ENCODE measurements around the gene TCEAL4. TPM values are rescaled to one million over a fixed set of nuclear protein-coding genes. Genes with fewer than 3 reads are reported as not detected.

The TCEAL4 gene
- total and polyA plus RNA-seq, 2 experiments from 2014 or later: 65.9 to 127 TPM

- TF ChIP-seq CTCF (IDR thresholded peaks at IDR 0.05; ENCODE audit: low read depth, low read length): no peak
- Histone ChIP-seq H3K9me3 (ENCODE audit: low read depth) (no peaks in the 10 kb centered on the region), H3K27ac (no peak overlapping the region), H3K4me1 (ENCODE audit: low read depth) (peaks cover 16% of the 10 kb centered on the region), H3K36me3 (no peaks in the 10 kb centered on the region), H3K27me3 (no peaks in the 10 kb centered on the region), H3K4me3 (no peak overlapping the region)
- DNase-seq (ENCODE audit: low read depth in 1 of 2, low spot score in 1 of 2): no peak
These were observed 41.5 kb downstream of the TCEAL4 start for GRCh38 chrX:103626855-103627254.

- H3K27me3 ChIP-seq: no peaks in the 10 kb centered on the region
- H3K27ac ChIP-seq: peak within 1 kb of the TSS; percentile 89
- peak within 1 kb of the TSS; percentile 73 for H3K4me3 ChIP-seq
These were observed 43.3 kb downstream of the TCEAL4 start, which contains the start of gene TCEAL1 for GRCh38 chrX:103628386-103629317. TSS of gene TCEAL1 (plus strand) at chrX:103628975. CDS start at chrX:103629917, 942 bp downstream.

GRCh38 chrX:103629318-103630170 lies 44.2 kb downstream of the TCEAL4 start:
- no peaks in the 10 kb centered on the region for H3K27me3 ChIP-seq
- no peaks in the 10 kb centered on the region for H3K36me3 ChIP-seq
- H3K9me3 ChIP-seq (ENCODE audit: low read depth): no peaks in the 10 kb centered on the region
- DNase-seq (ENCODE audit: low read depth in 1 of 2, low spot score in 1 of 2): peak; percentile 74 to 88
- H3K4me1 ChIP-seq (ENCODE audit: low read depth): peaks cover 10% of the 10 kb centered on the region
- peak overlapping the region; percentile 73 for H3K4me3 ChIP-seq
- peak; percentile 60 for TF ChIP-seq CTCF (IDR thresholded peaks at IDR 0.05; ENCODE audit: low read depth, low read length)
- H3K27ac ChIP-seq: peak overlapping the region; percentile 89

More at GRCh38 chrX:103628386-103629317, 43.3 kb downstream of the TCEAL4 start, which contains the start of gene TCEAL1:
- H3K9me3 ChIP-seq (ENCODE audit: low read depth): no peaks in the 10 kb centered on the region
- TF ChIP-seq CTCF (IDR thresholded peaks at IDR 0.05; ENCODE audit: low read depth, low read length): no peak
- H3K4me1 ChIP-seq (ENCODE audit: low read depth): peaks cover 15% of the 10 kb centered on the region
- no peaks in the 10 kb centered on the region for H3K36me3 ChIP-seq
- DNase-seq (ENCODE audit: low read depth in 1 of 2, low spot score in 1 of 2): peak; percentile 37 to 82

- peaks cover 10% of the 10 kb centered on the region for H3K4me1 ChIP-seq (ENCODE audit: low read depth)
- H3K4me3 ChIP-seq: peak overlapping the region; percentile 73
- DNase-seq (ENCODE audit: low read depth in 1 of 2, low spot score in 1 of 2): no peak
- H3K27me3 ChIP-seq: no peaks in the 10 kb centered on the region
- TF ChIP-seq CTCF (IDR thresholded peaks at IDR 0.05; ENCODE audit: low read depth, low read length): no peak
- H3K27ac ChIP-seq: peak overlapping the region; percentile 89
- H3K9me3 ChIP-seq (ENCODE audit: low read depth): no peaks in the 10 kb centered on the region
- no peaks in the 10 kb centered on the region for H3K36me3 ChIP-seq
These were observed 44.8 kb downstream of the TCEAL4 start for GRCh38 chrX:103630171-103630511.

GRCh38 chrX:103631145-103631544 lies 45.8 kb downstream of the TCEAL4 start:
- no peaks in the 10 kb centered on the region for H3K36me3 ChIP-seq
- TF ChIP-seq CTCF (IDR thresholded peaks at IDR 0.05; ENCODE audit: low read depth, low read length): no peak
- no peaks in the 10 kb centered on the region for H3K9me3 ChIP-seq (ENCODE audit: low read depth)
- no peak overlapping the region for H3K27ac ChIP-seq
- no peaks in the 10 kb centered on the region for H3K27me3 ChIP-seq
- DNase-seq (ENCODE audit: low read depth in 1 of 2, low spot score in 1 of 2): no peak
- H3K4me1 ChIP-seq (ENCODE audit: low read depth): peaks cover 10% of the 10 kb centered on the region
- no peak overlapping the region for H3K4me3 ChIP-seq
